Lower leg skin (tissue), 3 donors: ENCODE results near the gene UTS2R.
"Not testable (repeated sequence)": the region's sequence is repeated elsewhere in the genome, so short reads cannot be mapped to it uniquely, and the experiment has no call there.

Experiments
- POLR2A ChIP-seq, 2 donors: fragments of 450-650 bp; IDR thresholded peaks; one replicate each; pipeline ENCODE4 v1.6.1; 2016 to 2017; ENCODE audit warnings: antibody characterized with exemption in 2 of 2, mild to moderate bottlenecking in 1 of 2, moderate library complexity in 1 of 2
- TF ChIP-seq, protein P1 (sequence below), 3 donors: fragments of 450-650 bp; IDR thresholded peaks; one replicate each; pipeline ENCODE4 v1.5.1; 2016; ENCODE audit warnings: antibody characterized with exemption in 3 of 3, mild to moderate bottlenecking in 3 of 3, moderate library complexity in 2 of 3

- not testable (repeated sequence) for TF ChIP-seq POLR2A (IDR thresholded peaks at IDR 0.05)
- TF ChIP-seq, protein P1, sequence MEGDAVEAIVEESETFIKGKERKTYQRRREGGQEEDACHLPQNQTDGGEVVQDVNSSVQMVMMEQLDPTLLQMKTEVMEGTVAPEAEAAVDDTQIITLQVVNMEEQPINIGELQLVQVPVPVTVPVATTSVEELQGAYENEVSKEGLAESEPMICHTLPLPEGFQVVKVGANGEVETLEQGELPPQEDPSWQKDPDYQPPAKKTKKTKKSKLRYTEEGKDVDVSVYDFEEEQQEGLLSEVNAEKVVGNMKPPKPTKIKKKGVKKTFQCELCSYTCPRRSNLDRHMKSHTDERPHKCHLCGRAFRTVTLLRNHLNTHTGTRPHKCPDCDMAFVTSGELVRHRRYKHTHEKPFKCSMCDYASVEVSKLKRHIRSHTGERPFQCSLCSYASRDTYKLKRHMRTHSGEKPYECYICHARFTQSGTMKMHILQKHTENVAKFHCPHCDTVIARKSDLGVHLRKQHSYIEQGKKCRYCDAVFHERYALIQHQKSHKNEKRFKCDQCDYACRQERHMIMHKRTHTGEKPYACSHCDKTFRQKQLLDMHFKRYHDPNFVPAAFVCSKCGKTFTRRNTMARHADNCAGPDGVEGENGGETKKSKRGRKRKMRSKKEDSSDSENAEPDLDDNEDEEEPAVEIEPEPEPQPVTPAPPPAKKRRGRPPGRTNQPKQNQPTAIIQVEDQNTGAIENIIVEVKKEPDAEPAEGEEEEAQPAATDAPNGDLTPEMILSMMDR (IDR thresholded peaks at IDR 0.05), result not testable (repeated sequence)
Observed at GRCh38 chr17:82381703-82382009, 10.1 kb downstream of the UTS2R start.
